K562 (cell line): ENCODE measurements around the gene GNAI1. TPM values are rescaled to one million over a fixed set of nuclear protein-coding genes. Genes with fewer than 3 reads are reported as not detected.

ENCODE experiments used
- ATAC-seq: fragments of 200-7000 bp; cut with Tn5 transposase; 3 replicates; pipeline ENCODE4 v1.9.1; 2020; ENCODE audit warnings: moderate library complexity
- BruUV-seq: library from RNA; stranded (reverse); fragments of 400-500 nt; replicated peaks from 2 replicates; lab custom pipeline; 2021; lab: Mats Ljungman, UMichigan
- CTCF ChIA-PET: fragments of 300-600 bp; formaldehyde crosslinking; extraction: SDS; loops from one replicate; lab custom pipeline; 2021; ENCODE audit warnings: low intra/inter-chr PET ratio; lab: Yijun Ruan, JAX
- POLR2A ChIA-PET: fragments of 300-600, 350-650 bp; sonication (Branson Sonifier 250); formaldehyde crosslinking; extraction: SDS; loops from one replicate; lab custom pipeline; 2021; ENCODE audit warnings: antibody characterized with exemption, inconsistent platforms; lab: Yijun Ruan, JAX
- DNase-seq, 4 experiments: peaks; one replicate each; pipeline versions ENCODE4 v3.0.0 to v3.0.0-alpha.2; 2011 to 2018; ENCODE audit warnings: low spot score in 3 of 4, mixed read lengths in 3 of 4; ENCODE audit errors: extremely low read depth in 1 of 4
- FAIRE-seq: peaks from 2 replicates; lab custom pipeline; 2011; peaks lifted over from hg19 to GRCh38; lab: Jason Lieb, UNC
- H2AFZ ChIP-seq: 2 replicates; pipeline ENCODE4 v1.6.0; 2011; ENCODE audit warnings: low read depth, low read length, control low read depth, inconsistent platforms
- H3K27ac ChIP-seq: fragments of 200-600 bp; 3 replicates; pipeline ENCODE4 v1.8.0; 2011; ENCODE audit warnings: low read depth, mild to moderate bottlenecking, control low read depth, inconsistent platforms, low read length, moderate library complexity, mixed read lengths; ENCODE audit errors: extremely low read depth
- H3K27me3 ChIP-seq, 2 experiments: fragments of 300-600 bp in 1 of 2; 2 replicates in 1 of 2; 3 replicates in 1 of 2; pipeline versions ENCODE4 v1.6.0 to v1.8.0; 2011; ENCODE audit warnings: inconsistent platforms in 2 of 2, low read length in 2 of 2, mild to moderate bottlenecking in 1 of 2, mixed read lengths in 1 of 2, moderate library complexity in 1 of 2; ENCODE audit not compliant: control insufficient read depth in 2 of 2, insufficient read depth in 2 of 2
- H3K36me3 ChIP-seq: fragments of 300-600 bp; 3 replicates; pipeline ENCODE4 v1.8.0; 2011; ENCODE audit warnings: mild to moderate bottlenecking, low read length, inconsistent platforms; ENCODE audit not compliant: control insufficient read depth, insufficient read depth
- H3K4me1 ChIP-seq, 2 experiments: fragments of 200-600 bp in 1 of 2; replicated peaks in 1 of 2; 2 replicates in 1 of 2; 3 replicates in 1 of 2; pipeline versions ENCODE4 v1.5.1 to v1.8.0; 2011; ENCODE audit warnings: inconsistent platforms in 2 of 2, low read length in 2 of 2, mild to moderate bottlenecking in 1 of 2, mixed read lengths in 1 of 2, moderate library complexity in 1 of 2; ENCODE audit not compliant: control insufficient read depth in 2 of 2, insufficient read depth in 2 of 2
- H3K4me2 ChIP-seq: 2 replicates; pipeline ENCODE4 v1.6.1; 2011; ENCODE audit warnings: low read length, control low read depth, inconsistent platforms, mixed read lengths; ENCODE audit not compliant: insufficient read depth
- H3K4me3 ChIP-seq: fragments of 200-600 bp; sonication (generic), shearing (Covaris generic); 2 replicates; pipeline ENCODE4 v1.5.1; 2016; ENCODE audit warnings: control low read depth, inconsistent platforms
- H3K79me2 ChIP-seq: fragments of 200-600 bp; 3 replicates; pipeline ENCODE4 v1.8.0; 2011; ENCODE audit warnings: low read length, inconsistent platforms; ENCODE audit not compliant: control insufficient read depth, insufficient read depth
- H3K9ac ChIP-seq, 2 experiments: 2 replicates each; pipeline versions ENCODE4 v1.6.0 to v1.6.1; 2011; ENCODE audit warnings: low read depth in 2 of 2, low read length in 2 of 2, control low read depth in 1 of 2, inconsistent platforms in 1 of 2, mild to moderate bottlenecking in 1 of 2, mixed read lengths in 1 of 2; ENCODE audit not compliant: insufficient read depth in 1 of 2
- H3K9me1 ChIP-seq: one replicate; pipeline ENCODE4 v1.6.0; 2011; ENCODE audit warnings: inconsistent platforms, mild to moderate bottlenecking, low read length, moderate library complexity; ENCODE audit not compliant: control insufficient read depth, insufficient read depth
- H3K9me3 ChIP-seq: replicated peaks from 2 replicates; pipeline ENCODE4 v1.5.1; 2011; ENCODE audit warnings: low read depth, low read length, inconsistent platforms; ENCODE audit not compliant: control insufficient read depth, insufficient read depth
- H4K20me1 ChIP-seq: replicated peaks from 2 replicates; pipeline ENCODE4 v1.6.1; 2011; ENCODE audit warnings: low read length, inconsistent platforms, mixed read lengths; ENCODE audit not compliant: control insufficient read depth, insufficient read depth
- CBFA2T2 ChIP-seq: fragments of 450-650 bp; conservative IDR thresholded peaks from 2 replicates; pipeline ENCODE4 v1.6.1; 2017; ENCODE audit warnings: mild to moderate bottlenecking
- HDAC1 ChIP-seq, 2 experiments: fragments of 450-650 bp; IDR thresholded peaks; 2 replicates each; pipeline ENCODE4 v1.6.1; 2016 to 2017; ENCODE audit warnings: inconsistent platforms in 1 of 2, mild to moderate bottlenecking in 1 of 2, moderate library complexity in 1 of 2
- HIVEP1 ChIP-seq: fragments of 250-450 bp; sonication (Bioruptor Pico); IDR thresholded peaks from 2 replicates; pipeline ENCODE4 v1.4.0; 2020; ENCODE audit warnings: mild to moderate bottlenecking
- POU5F1 ChIP-seq: fragments of 150-350 bp; IDR thresholded peaks from 2 replicates; pipeline ENCODE4 v1.6.1; 2014; ENCODE audit warnings: borderline replicate concordance, low read length, low read depth, mild to moderate bottlenecking; ENCODE audit not compliant: partially characterized antibody
- RBM34 ChIP-seq: fragments of 200-400 bp; formaldehyde crosslinking; IDR thresholded peaks from 2 replicates; pipeline ENCODE4 v1.6.1; 2018; ENCODE audit warnings: low read length, borderline replicate concordance; ENCODE audit not compliant: insufficient read depth
- RCOR1 ChIP-seq, 2 experiments: IDR thresholded peaks; 2 replicates each; pipeline ENCODE4 v1.6.1; 2012; ENCODE audit warnings: low read depth in 2 of 2, low read length in 2 of 2, borderline replicate concordance in 1 of 2, improper control_type of control experiment in 1 of 2
- RNF2 ChIP-seq: sonication (generic); IDR thresholded peaks from 2 replicates; pipeline ENCODE4 v1.6.1; 2016
- SPI1 ChIP-seq: IDR thresholded peaks from 2 replicates; pipeline ENCODE4 v1.6.1; 2011; ENCODE audit warnings: low read depth, low read length, control low read depth, borderline replicate concordance
- ZNF785 ChIP-seq: fragments of 250-450 bp; sonication (Bioruptor Pico); IDR thresholded peaks from 2 replicates; pipeline ENCODE4 v1.4.0; 2020; ENCODE audit warnings: mild to moderate bottlenecking
- WGBS: fragments of 100-300 bp; shearing (Covaris generic); methylation state at CpG from one replicate; pipeline ENCODE4 v1.1.6; 2016; ENCODE audit warnings: low coverage, mixed read lengths; ENCODE audit not compliant: insufficient coverage; ENCODE audit errors: missing lambda C conversion rate; 5-methylcytosine and 5-hydroxymethylcytosine counted together
- in situ Hi-C: fragments of 300-500 bp; cut with MboI; formaldehyde crosslinking; loops from 4 replicates; pipeline ENCODE4 v1.15.0; 2018; ENCODE audit warnings: inconsistent platforms, mixed read lengths
- intact Hi-C: fragments of 100-400 bp; cut with micrococcal nuclease; formaldehyde crosslinking; loops from 2 replicates; pipeline ENCODE4 v1.14.2; 2022
- polyA plus RNA-seq, 8 experiments: library from polyadenylated mRNA; depleted of rRNA in 4 of 8; stranded (reverse) in 5 of 8; unstranded in 3 of 8; fragments of >200 nt; fragmentation: Nextera tagmentation in 2 of 8; fragmentation: Illumina TruSeq in 1 of 8; extraction: Ambion mirVana in 2 of 8; extraction: Trizol in 1 of 8; gene quantifications; 2 replicates each; pipeline versions ENCODE4 v1.2.1 to v1.2.3, GENCODE V29; 2011 to 2014; ENCODE audit warnings: inconsistent platforms in 1 of 8, missing spikeins in 1 of 8
- total RNA-seq, 7 experiments: library from RNA; depleted of rRNA in 6 of 7; stranded (reverse); fragments of >200 nt in 6 of 7; fragmentation: Illumina TruSeq in 2 of 7; extraction: Trizol in 2 of 7; gene quantifications; 2 replicates each; pipeline versions ENCODE4 v1.2.1 to v1.2.3, GENCODE V29; 2011 to 2021; ENCODE audit warnings: low replicate concordance in 1 of 7
- TF ChIP-seq, protein P1 (sequence below): IDR thresholded peaks from 2 replicates; pipeline ENCODE4 v1.6.1; 2011; ENCODE audit not compliant: insufficient read length; ENCODE audit errors: extremely low read depth

GNAI1 gene
- total and polyA plus RNA-seq, 9 of the 15 experiments (the other 6 are each of a cell fraction or from before 2014, with no cell fraction given) = 0.03 to 0.13 (median 0.08) TPM; not detected in 6

DNA sequence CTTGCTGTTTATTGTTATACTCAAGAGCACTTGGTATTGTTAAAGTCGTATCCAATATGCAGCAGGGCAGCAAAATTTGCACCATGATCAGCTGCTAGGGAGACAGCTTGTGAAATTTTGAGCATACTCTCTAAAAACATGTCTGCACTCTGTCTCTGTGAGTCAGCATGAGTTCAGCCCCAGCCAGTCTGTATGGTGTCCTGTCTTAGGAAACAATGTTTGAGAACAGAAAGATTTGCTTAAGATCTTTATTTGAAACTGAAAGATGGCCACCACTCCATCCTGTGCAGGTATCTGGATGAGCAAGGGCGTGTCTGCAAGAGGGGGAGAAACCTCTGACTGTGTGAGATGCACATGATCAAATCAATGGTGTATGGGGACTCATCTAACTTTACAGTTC lies 97.1 kb downstream of the GNAI1 start:
- no peaks in the 10 kb centered on the region for H3K9me1 ChIP-seq
- H3K9ac ChIP-seq = no peak overlapping the region
- in situ Hi-C loops (no loop called here), intact Hi-C loops (no loop called here)
- no TSS peak for BruUV-seq
- no peak overlapping the region for H3K4me2 ChIP-seq
- no peak for ATAC-seq
- H3K9me3 ChIP-seq = no peaks in the 10 kb centered on the region; the same call in none of the 2 replicates
- no peaks in the 10 kb centered on the region for H4K20me1 ChIP-seq
- H2AFZ ChIP-seq = no peak overlapping the region
- WGBS = 0% methylated on average over 2 of the region's 2 CpGs
- no peak for DNase-seq
- no peaks in the 10 kb centered on the region for H3K4me1 ChIP-seq
- no peak overlapping the region for H3K27ac ChIP-seq
- no peaks in the 10 kb centered on the region for H3K36me3 ChIP-seq
- H3K4me3 ChIP-seq = no peak overlapping the region
- H3K27me3 ChIP-seq = no peaks in the 10 kb centered on the region
- POLR2A ChIA-PET = no interaction called here
- CTCF ChIA-PET = no interaction called here
- no peaks in the 10 kb centered on the region for H3K79me2 ChIP-seq
- no peak for FAIRE-seq
- TF ChIP-seq HIVEP1 (CRISPR knock-in tag) (no peak), SPI1 (no peak), ZNF785 (no peak), HDAC1 (IDR thresholded peaks at IDR 0.05) (no peak), RBM34 (no peak), CBFA2T2 (no peak), POU5F1 (no peak), RNF2 (no peak), RCOR1 (IDR thresholded peaks at IDR 0.05; ENCODE audit: borderline replicate concordance in 1 of 2, low read depth in 2 of 2, low read length in 2 of 2) (no peak)
- TF ChIP-seq, protein P1, sequence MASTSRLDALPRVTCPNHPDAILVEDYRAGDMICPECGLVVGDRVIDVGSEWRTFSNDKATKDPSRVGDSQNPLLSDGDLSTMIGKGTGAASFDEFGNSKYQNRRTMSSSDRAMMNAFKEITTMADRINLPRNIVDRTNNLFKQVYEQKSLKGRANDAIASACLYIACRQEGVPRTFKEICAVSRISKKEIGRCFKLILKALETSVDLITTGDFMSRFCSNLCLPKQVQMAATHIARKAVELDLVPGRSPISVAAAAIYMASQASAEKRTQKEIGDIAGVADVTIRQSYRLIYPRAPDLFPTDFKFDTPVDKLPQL = no peak
